Right lobe of liver (tissue), 4 donors: ENCODE data around the gene COL1A1.

Experiments
- POLR2A ChIP-seq: fragments of 450-650 bp; IDR thresholded peaks from one replicate; pipeline ENCODE4 v1.6.1; 2017; ENCODE audit warnings: antibody characterized with exemption, mild to moderate bottlenecking
- TF ChIP-seq, protein P1 (sequence below), 4 donors: fragments of 200-600 bp in 3 of 4; fragments of 450-650 bp in 1 of 4; IDR thresholded peaks; one replicate each; pipeline versions ENCODE4 v1.5.1 to v1.8.0; 2016 to 2022; ENCODE audit warnings: antibody characterized with exemption in 4 of 4, mild to moderate bottlenecking in 2 of 4
- donor health status: DM: no; HTN: no; CAD: no.
- donor health status: DM: no; HTN: no; CAD: no.
- donor health status: DM: no; HTN: yes; CAD: no.

DNA sequence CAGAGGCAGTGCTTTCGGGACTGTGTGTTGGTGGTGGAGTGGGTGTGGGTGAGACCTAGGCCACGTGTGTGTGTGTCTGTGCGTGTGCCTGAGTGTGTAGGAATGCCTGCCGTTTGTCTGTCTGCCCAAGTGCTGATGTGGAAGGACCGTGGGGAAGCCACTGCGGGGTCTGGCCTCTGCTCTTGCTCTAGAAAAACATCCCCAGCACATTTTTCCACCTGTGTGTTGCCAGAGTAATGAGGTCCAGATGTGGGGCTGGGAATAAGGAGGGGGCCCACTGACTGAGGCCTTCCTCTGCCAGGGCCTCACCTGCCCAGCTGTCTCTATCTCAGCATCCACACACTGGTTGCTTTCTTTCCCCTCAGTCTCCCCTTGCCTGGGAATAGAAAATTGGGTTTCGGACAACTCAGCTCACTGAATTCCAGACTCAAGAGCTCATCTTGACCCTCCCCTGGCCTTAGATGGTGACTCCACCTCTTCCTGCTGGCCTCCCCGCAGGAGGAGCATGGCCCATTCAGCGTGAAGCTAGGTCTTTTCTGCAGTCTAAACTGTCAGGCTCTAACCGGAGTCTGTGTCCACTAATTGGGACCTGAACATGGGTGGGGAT, 28.0 kb downstream of the COL1A1 start:
- TF ChIP-seq, protein P1, sequence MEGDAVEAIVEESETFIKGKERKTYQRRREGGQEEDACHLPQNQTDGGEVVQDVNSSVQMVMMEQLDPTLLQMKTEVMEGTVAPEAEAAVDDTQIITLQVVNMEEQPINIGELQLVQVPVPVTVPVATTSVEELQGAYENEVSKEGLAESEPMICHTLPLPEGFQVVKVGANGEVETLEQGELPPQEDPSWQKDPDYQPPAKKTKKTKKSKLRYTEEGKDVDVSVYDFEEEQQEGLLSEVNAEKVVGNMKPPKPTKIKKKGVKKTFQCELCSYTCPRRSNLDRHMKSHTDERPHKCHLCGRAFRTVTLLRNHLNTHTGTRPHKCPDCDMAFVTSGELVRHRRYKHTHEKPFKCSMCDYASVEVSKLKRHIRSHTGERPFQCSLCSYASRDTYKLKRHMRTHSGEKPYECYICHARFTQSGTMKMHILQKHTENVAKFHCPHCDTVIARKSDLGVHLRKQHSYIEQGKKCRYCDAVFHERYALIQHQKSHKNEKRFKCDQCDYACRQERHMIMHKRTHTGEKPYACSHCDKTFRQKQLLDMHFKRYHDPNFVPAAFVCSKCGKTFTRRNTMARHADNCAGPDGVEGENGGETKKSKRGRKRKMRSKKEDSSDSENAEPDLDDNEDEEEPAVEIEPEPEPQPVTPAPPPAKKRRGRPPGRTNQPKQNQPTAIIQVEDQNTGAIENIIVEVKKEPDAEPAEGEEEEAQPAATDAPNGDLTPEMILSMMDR (IDR thresholded peaks at IDR 0.05): no peak
- no peak for TF ChIP-seq POLR2A
